A673 (cell line): Measurements from ENCODE around the gene EMCN.

ENCODE experiments used
- EZH2 ChIP-seq: fragments of 200-600 bp; sonication (generic); IDR thresholded peaks from 2 replicates; pipeline ENCODE4 v1.6.1; 2017; ENCODE audit warnings: borderline replicate concordance, low read depth, mild to moderate bottlenecking, mixed read lengths, antibody characterized with exemption, low read length; ENCODE audit not compliant: poor library complexity, severe bottlenecking
- TF ChIP-seq, protein P1 (sequence below): fragments of 300-800, 200-600 bp; sonication (generic); conservative IDR thresholded peaks from 2 replicates; pipeline ENCODE4 v1.5.1; 2017; ENCODE audit warnings: low read depth, mild to moderate bottlenecking, antibody characterized with exemption, low read length, moderate library complexity, mixed read lengths

DNA sequence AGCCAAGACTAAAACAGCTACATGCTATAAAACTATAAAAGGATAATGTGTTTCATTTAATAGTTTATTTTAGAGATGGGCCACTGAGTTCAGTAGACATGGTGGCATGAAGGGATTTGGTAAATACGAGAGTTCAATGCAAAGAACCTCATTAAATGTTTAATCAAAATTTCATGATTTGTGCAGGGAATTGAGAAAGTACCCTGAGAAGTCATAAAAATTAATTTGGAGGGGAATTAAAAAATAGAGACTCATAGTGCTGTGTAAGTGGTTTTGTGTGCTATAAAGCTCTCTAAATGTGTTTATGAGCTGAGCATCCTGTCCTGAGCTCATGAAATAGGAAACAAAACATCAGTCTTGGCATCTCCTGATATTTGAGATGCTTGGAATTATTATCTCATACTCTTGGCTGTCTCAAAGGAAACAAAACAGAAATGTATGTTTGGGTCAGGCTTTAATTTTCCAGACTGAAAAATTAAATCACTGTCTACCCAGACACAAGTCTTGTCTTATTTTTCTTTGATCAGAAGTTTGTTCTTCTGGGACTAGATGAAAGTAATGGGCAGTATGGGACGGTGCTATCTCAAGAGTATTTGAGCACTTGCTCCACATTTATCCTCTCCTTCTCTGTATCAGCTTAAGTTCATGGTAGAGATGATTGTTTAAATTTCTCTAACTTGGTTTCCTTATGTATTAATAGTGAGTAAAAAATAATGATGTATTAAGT is 38.0 kb upstream of the EMCN start:
- TF ChIP-seq, protein P1, sequence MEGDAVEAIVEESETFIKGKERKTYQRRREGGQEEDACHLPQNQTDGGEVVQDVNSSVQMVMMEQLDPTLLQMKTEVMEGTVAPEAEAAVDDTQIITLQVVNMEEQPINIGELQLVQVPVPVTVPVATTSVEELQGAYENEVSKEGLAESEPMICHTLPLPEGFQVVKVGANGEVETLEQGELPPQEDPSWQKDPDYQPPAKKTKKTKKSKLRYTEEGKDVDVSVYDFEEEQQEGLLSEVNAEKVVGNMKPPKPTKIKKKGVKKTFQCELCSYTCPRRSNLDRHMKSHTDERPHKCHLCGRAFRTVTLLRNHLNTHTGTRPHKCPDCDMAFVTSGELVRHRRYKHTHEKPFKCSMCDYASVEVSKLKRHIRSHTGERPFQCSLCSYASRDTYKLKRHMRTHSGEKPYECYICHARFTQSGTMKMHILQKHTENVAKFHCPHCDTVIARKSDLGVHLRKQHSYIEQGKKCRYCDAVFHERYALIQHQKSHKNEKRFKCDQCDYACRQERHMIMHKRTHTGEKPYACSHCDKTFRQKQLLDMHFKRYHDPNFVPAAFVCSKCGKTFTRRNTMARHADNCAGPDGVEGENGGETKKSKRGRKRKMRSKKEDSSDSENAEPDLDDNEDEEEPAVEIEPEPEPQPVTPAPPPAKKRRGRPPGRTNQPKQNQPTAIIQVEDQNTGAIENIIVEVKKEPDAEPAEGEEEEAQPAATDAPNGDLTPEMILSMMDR, result no peak
- TF ChIP-seq EZH2, result no peak
